H1 (cell line): ENCODE data around the gene DCUN1D4. TPM values are rescaled to one million over a fixed set of nuclear protein-coding genes. Genes with fewer than 3 reads are reported as not detected.

Source experiments
- CTCF ChIA-PET: fragments of 300-600 bp; sonication (Branson Sonifier 250); formaldehyde crosslinking; loops from one replicate; lab custom pipeline; 2021; ENCODE audit not compliant: partially characterized antibody; lab: Charles Lee
- POLR2A ChIA-PET: fragments of 300-600 bp; sonication (Branson Sonifier 250); formaldehyde crosslinking; loops from one replicate; lab custom pipeline; 2021; ENCODE audit warnings: inconsistent platforms; ENCODE audit not compliant: partially characterized antibody; lab: Charles Lee
- DNase-seq, 2 experiments: peaks; one replicate each; pipeline versions ENCODE4 v3.0.0 to v3.0.0-alpha.2; 2010 to 2022; ENCODE audit warnings: low spot score in 2 of 2, low read depth in 1 of 2, mixed read lengths in 1 of 2
- FAIRE-seq: peaks from 2 replicates; lab custom pipeline; 2011; peaks lifted over from hg19 to GRCh38; lab: Jason Lieb, UNC
- H2AFZ ChIP-seq: 2 replicates; pipeline ENCODE4 v1.8.1; 2012; ENCODE audit warnings: low read length, inconsistent platforms
- H2AK5ac ChIP-seq: 2 replicates; pipeline ENCODE4 v1.6.1; 2013; ENCODE audit warnings: low read depth, low read length
- H2BK120ac ChIP-seq: replicated peaks from 2 replicates; pipeline ENCODE3; 2013; ENCODE audit warnings: low read depth, low read length, inconsistent platforms
- H2BK12ac ChIP-seq: 2 replicates; pipeline ENCODE4 v1.6.1; 2013; ENCODE audit warnings: low read depth, low read length
- H2BK15ac ChIP-seq: 2 replicates; pipeline ENCODE4 v1.6.1; 2013; ENCODE audit warnings: low read length
- H2BK20ac ChIP-seq: 2 replicates; pipeline ENCODE4 v1.6.1; 2013; ENCODE audit warnings: low read length
- H2BK5ac ChIP-seq: 2 replicates; pipeline ENCODE4 v1.6.1; 2013; ENCODE audit warnings: low read depth, low read length
- H3K14ac ChIP-seq: 2 replicates; pipeline ENCODE4 v1.6.1; 2013; ENCODE audit warnings: inconsistent platforms; ENCODE audit not compliant: insufficient read length
- H3K18ac ChIP-seq: 2 replicates; pipeline ENCODE4 v1.6.1; 2013; ENCODE audit warnings: low read length; ENCODE audit errors: extremely low read depth
- H3K23ac ChIP-seq: 2 replicates; pipeline ENCODE4 v1.6.1; 2013; ENCODE audit warnings: inconsistent platforms; ENCODE audit not compliant: insufficient read length
- H3K23me2 ChIP-seq: 2 replicates; pipeline ENCODE4 v1.6.1; 2013; ENCODE audit warnings: low read depth, low read length
- H3K27ac ChIP-seq: 2 replicates; pipeline ENCODE4 v1.6.1; 2011; ENCODE audit warnings: low read depth, low read length, inconsistent platforms
- H3K27me3 ChIP-seq, 4 experiments: replicated peaks in 1 of 4; 1 replicate in 1 of 4; 2 replicates in 3 of 4; pipeline versions ENCODE4 v1.6.1 to v1.8.1; 2011 to 2013; ENCODE audit warnings: low read length in 3 of 4, mild to moderate bottlenecking in 3 of 4, inconsistent platforms in 2 of 4, mixed read lengths in 2 of 4, moderate library complexity in 1 of 4; ENCODE audit not compliant: control insufficient read depth in 3 of 4, insufficient read depth in 3 of 4; ENCODE audit errors: extremely low read depth in 1 of 4
- H3K36me3 ChIP-seq, 4 experiments: 2 replicates each; pipeline versions ENCODE4 v1.6.1 to v1.8.1; 2011 to 2013; ENCODE audit warnings: mild to moderate bottlenecking in 4 of 4, low read length in 3 of 4, moderate library complexity in 2 of 4, control low read depth in 1 of 4, inconsistent platforms in 1 of 4; ENCODE audit not compliant: insufficient read depth in 4 of 4, control insufficient read depth in 2 of 4
- H3K4ac ChIP-seq: replicated peaks from 2 replicates; pipeline ENCODE3; 2013; ENCODE audit warnings: low read length, low read depth, mixed read lengths, inconsistent platforms; ENCODE audit not compliant: insufficient read length
- H3K4me1 ChIP-seq, 4 experiments: replicated peaks in 1 of 4; 1 replicate in 1 of 4; 2 replicates in 3 of 4; pipeline versions ENCODE4 v1.6.1 to v1.8.1; 2011 to 2013; ENCODE audit warnings: low read length in 3 of 4, inconsistent platforms in 2 of 4, mixed read lengths in 1 of 4; ENCODE audit not compliant: insufficient read depth in 4 of 4, control insufficient read depth in 3 of 4
- H3K4me2 ChIP-seq, 2 experiments: 2 replicates each; pipeline versions ENCODE4 v1.6.1 to v1.8.1; 2011 to 2013; ENCODE audit warnings: low read depth in 2 of 2, low read length in 2 of 2, control low read depth in 1 of 2, inconsistent platforms in 1 of 2, mild to moderate bottlenecking in 1 of 2; ENCODE audit not compliant: insufficient read depth in 1 of 2
- H3K4me3 ChIP-seq, 4 experiments: fragments of 200-600, 300-600 bp in 1 of 4; sonication (generic), shearing (Covaris generic), sonication (Bioruptor Twin) in 1 of 4; 2 replicates each; pipeline versions ENCODE4 v1.5.1 to v1.8.1; 2011 to 2016; ENCODE audit warnings: low read length in 4 of 4, low read depth in 3 of 4, control low read depth in 2 of 4, inconsistent platforms in 2 of 4, mild to moderate bottlenecking in 2 of 4, mixed read lengths in 1 of 4, moderate library complexity in 1 of 4; ENCODE audit not compliant: insufficient read depth in 2 of 4; ENCODE audit errors: extremely low read depth in 1 of 4
- H3K56ac ChIP-seq: replicated peaks from 2 replicates; pipeline ENCODE3; 2013; ENCODE audit warnings: low read depth, mild to moderate bottlenecking, mixed read lengths, low read length, inconsistent platforms; ENCODE audit not compliant: insufficient read length
- H3K79me1 ChIP-seq: 2 replicates; pipeline ENCODE4 v1.6.1; 2013; ENCODE audit warnings: low read depth, low read length, control low read depth
- H3K79me2 ChIP-seq, 2 experiments: 2 replicates each; pipeline versions ENCODE4 v1.6.1 to v1.8.1; 2012 to 2013; ENCODE audit warnings: low read length in 2 of 2, mild to moderate bottlenecking in 2 of 2, inconsistent platforms in 1 of 2; ENCODE audit not compliant: insufficient read depth in 2 of 2, control insufficient read depth in 1 of 2
- H3K9ac ChIP-seq, 4 experiments: replicated peaks in 1 of 4; 1 replicate in 1 of 4; 2 replicates in 3 of 4; pipeline versions ENCODE4 v1.6.1 to v1.8.1; 2011 to 2013; ENCODE audit warnings: low read depth in 3 of 4, low read length in 3 of 4, control low read depth in 2 of 4, mild to moderate bottlenecking in 2 of 4, moderate library complexity in 2 of 4, inconsistent platforms in 1 of 4; ENCODE audit errors: extremely low read depth in 1 of 4
- H3K9me3 ChIP-seq, 2 experiments: 2 replicates each; pipeline versions ENCODE4 v1.6.1 to v1.8.1; 2012 to 2013; ENCODE audit warnings: mild to moderate bottlenecking in 2 of 2, moderate library complexity in 2 of 2, control low read depth in 1 of 2, inconsistent platforms in 1 of 2, low read depth in 1 of 2, low read length in 1 of 2, mixed read lengths in 1 of 2; ENCODE audit not compliant: insufficient read depth in 2 of 2
- H4K20me1 ChIP-seq, 2 experiments: replicated peaks in 1 of 2; 2 replicates each; pipeline versions ENCODE3 to v1.8.1; 2011 to 2013; ENCODE audit warnings: inconsistent platforms in 2 of 2, low read length in 2 of 2, mild to moderate bottlenecking in 1 of 2; ENCODE audit not compliant: insufficient read depth in 2 of 2, control insufficient read depth in 1 of 2
- H4K5ac ChIP-seq: 2 replicates; pipeline ENCODE4 v1.6.1; 2013; ENCODE audit warnings: low read length, low read depth, mixed read lengths, inconsistent platforms; ENCODE audit not compliant: insufficient read length
- H4K8ac ChIP-seq: 2 replicates; pipeline ENCODE4 v1.8.0; 2013; ENCODE audit warnings: mild to moderate bottlenecking, moderate library complexity, low read length, inconsistent platforms; ENCODE audit not compliant: insufficient read depth; ENCODE audit errors: extremely low read depth
- H4K91ac ChIP-seq: replicated peaks from 2 replicates; pipeline ENCODE3; 2013; ENCODE audit warnings: low read length, mixed read lengths, inconsistent platforms; ENCODE audit not compliant: insufficient read length
- CHD1 ChIP-seq: IDR thresholded peaks from 2 replicates; pipeline ENCODE4 v1.6.1; 2012; ENCODE audit warnings: low read depth, low read length, improper control_type of control experiment
- FOSL1 ChIP-seq: IDR thresholded peaks from 2 replicates; pipeline ENCODE4 v1.6.1; 2011; ENCODE audit warnings: mild to moderate bottlenecking, low read depth, low read length, moderate library complexity; ENCODE audit not compliant: insufficient read depth
- GABPA ChIP-seq: IDR thresholded peaks from 2 replicates; pipeline ENCODE4 v1.6.1; 2011; ENCODE audit warnings: mild to moderate bottlenecking, low read length, moderate library complexity, borderline replicate concordance; ENCODE audit not compliant: insufficient read depth
- HDAC2 ChIP-seq, 2 experiments: fragments of 300-600 bp in 1 of 2; sonication (generic) in 1 of 2; IDR thresholded peaks; 2 replicates each; pipeline ENCODE4 v1.6.1; 2011 to 2012; ENCODE audit warnings: low read depth in 2 of 2, low read length in 2 of 2, mild to moderate bottlenecking in 2 of 2, moderate library complexity in 2 of 2, borderline replicate concordance in 1 of 2, inconsistent platforms in 1 of 2
- JUND ChIP-seq: IDR thresholded peaks from 2 replicates; pipeline ENCODE4 v1.6.1; 2011; ENCODE audit warnings: mild to moderate bottlenecking, improper control_type of control experiment, low read length
- KDM4A ChIP-seq: IDR thresholded peaks from one replicate; pipeline ENCODE4 v1.7.1; 2012; ENCODE audit warnings: low read depth, mild to moderate bottlenecking, moderate library complexity, low read length, inconsistent platforms; ENCODE audit not compliant: severe bottlenecking
- KDM5A ChIP-seq: fragments of 200-600 bp; IDR thresholded peaks from 2 replicates; pipeline ENCODE4 v1.7.1; 2012; ENCODE audit warnings: mild to moderate bottlenecking, low read length, inconsistent platforms, mixed read lengths
- NANOG ChIP-seq: IDR thresholded peaks from 2 replicates; pipeline ENCODE4 v1.6.1; 2011; ENCODE audit warnings: low read length, low read depth, mild to moderate bottlenecking, inconsistent platforms; ENCODE audit not compliant: insufficient read depth, poor library complexity, severe bottlenecking
- POLR2A ChIP-seq, 2 experiments: IDR thresholded peaks; 1 replicate in 1 of 2; 2 replicates in 1 of 2; pipeline ENCODE4 v1.6.1; 2011; ENCODE audit warnings: low read depth in 2 of 2, low read length in 2 of 2, mild to moderate bottlenecking in 2 of 2; ENCODE audit errors: control extremely low read depth in 1 of 2
- RBBP5 ChIP-seq: IDR thresholded peaks from 2 replicates; pipeline ENCODE4 v1.7.1; 2012; ENCODE audit warnings: low read depth, mild to moderate bottlenecking, inconsistent platforms, low read length, moderate library complexity, borderline replicate concordance
- SP2 ChIP-seq: IDR thresholded peaks from 2 replicates; pipeline ENCODE4 v1.6.1; 2012; ENCODE audit warnings: mild to moderate bottlenecking, low read length, inconsistent platforms
- SP4 ChIP-seq: IDR thresholded peaks from 2 replicates; pipeline ENCODE4 v1.6.1; 2012; ENCODE audit warnings: low read length, inconsistent platforms
- SUZ12 ChIP-seq: fragments of 200-600 bp; sonication (generic); IDR thresholded peaks from 2 replicates; pipeline ENCODE4 v1.6.1; 2012; ENCODE audit warnings: mild to moderate bottlenecking, inconsistent platforms, low read length, moderate library complexity, mixed read lengths
- WGBS, 2 experiments: shearing (Covaris generic) in 1 of 2; methylation state at CpG; one replicate each; pipeline versions ENCODE4 v1.1.6 to v1.1.7; 2013 to 2015; ENCODE audit warnings: low lambda C conversion rate in 2 of 2, mixed read lengths in 2 of 2, inconsistent platforms in 1 of 2, low coverage in 1 of 2, missing lambda C conversion rate in 1 of 2; ENCODE audit not compliant: insufficient replicate concordance in 2 of 2, insufficient coverage in 1 of 2, insufficient read length in 1 of 2; ENCODE audit errors: extremely low coverage in 1 of 2, missing lambda C conversion rate in 1 of 2; 5-methylcytosine and 5-hydroxymethylcytosine counted together
- polyA plus RNA-seq, 7 experiments: library from polyadenylated mRNA; depleted of rRNA in 3 of 7; stranded (reverse) in 5 of 7; unstranded in 2 of 7; fragments of >200 nt in 5 of 7; fragments of 200-250 nt in 2 of 7; gene quantifications; 1 replicate in 5 of 7; 2 replicates in 1 of 7; 4 replicates in 1 of 7; pipeline versions ENCODE4 v1.2.1 to v1.2.3, GENCODE V29; 2011 to 2013; ENCODE audit warnings: missing spikeins in 2 of 7, mixed read lengths in 2 of 7
- total RNA-seq: library from RNA; stranded (reverse); fragmentation: NEBNext Ultra II Directional; extraction: Animal tissue kit (Norgen Biotek cat#: 25700); gene quantifications from 2 replicates; pipeline ENCODE4 v1.2.1, GENCODE V29; 2021

Gene DCUN1D4
- total and polyA plus RNA-seq, 2 of the 8 experiments (the other 6 are each of a cell fraction or from before 2014, with no cell fraction given) = 22.9 to 55.9 TPM

DNA sequence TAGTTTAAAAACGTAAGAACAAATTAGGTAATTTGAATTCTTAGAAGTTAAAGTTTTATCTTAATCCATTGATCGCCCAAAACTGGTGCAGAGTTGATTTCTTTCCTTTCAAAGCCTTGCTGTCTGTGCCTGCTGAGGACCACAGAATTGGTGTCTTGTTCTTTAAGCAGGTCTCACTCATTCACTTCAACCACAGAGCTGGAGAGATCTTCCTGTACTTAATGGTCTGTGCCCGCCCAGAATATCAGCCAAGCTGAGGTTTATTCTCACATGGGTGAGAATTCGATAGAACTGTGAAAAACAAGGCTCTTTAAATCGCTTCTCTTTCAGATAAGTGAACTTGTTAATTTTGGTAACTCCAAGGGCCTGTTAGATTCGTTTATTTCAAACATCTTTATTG is 31.6 kb downstream of the DCUN1D4 start:
- Histone ChIP-seq H3K23me2 (no peaks in the 10 kb centered on the region), H2BK12ac (no peak overlapping the region), H3K9ac (no peak overlapping the region), H3K9me3 (no peaks in the 10 kb centered on the region), H3K14ac (no peak overlapping the region), H2BK120ac (no peak overlapping the region), H3K27me3 (no peaks in the 10 kb centered on the region), H3K4me1 (no peaks in the 10 kb centered on the region), H3K4me3 (no peak overlapping the region), H4K91ac (no peak overlapping the region), H3K18ac (no peak overlapping the region), H3K4me2 (no peak overlapping the region), H4K5ac (no peak overlapping the region), H2AFZ (no peak overlapping the region), H3K56ac (no peak overlapping the region), H4K20me1 (peaks cover 0 to 2% of the 10 kb centered on the region in 2 experiments), H2BK20ac (no peak overlapping the region), H3K27ac (no peak overlapping the region), H3K79me2 (no peaks in the 10 kb centered on the region), H4K8ac (no peak overlapping the region), H3K4ac (no peak overlapping the region), H3K23ac (no peak overlapping the region), H2AK5ac (no peak overlapping the region), H3K79me1 (no peaks in the 10 kb centered on the region), H2BK5ac (no peak overlapping the region), H3K36me3 (peaks cover 4 to 43% (median 23%) of the 10 kb centered on the region in 4 experiments; a peak in 6 of 8 replicates), H2BK15ac (no peak overlapping the region)
- TF ChIP-seq KDM5A (no peak), POLR2A (IDR thresholded peaks at IDR 0.05; ENCODE audit: control extremely low read depth in 1 of 2, low read depth in 2 of 2, low read length in 2 of 2) (no peak), GABPA (no peak), KDM4A (no peak), HDAC2 (IDR thresholded peaks at IDR 0.05; ENCODE audit: borderline replicate concordance in 1 of 2, low read depth in 2 of 2, low read length in 2 of 2) (no peak), SP2 (no peak), RBBP5 (no peak), SUZ12 (no peak), JUND (no peak), CHD1 (no peak), FOSL1 (no peak), SP4 (no peak), NANOG (no peak)
- DNase-seq (no peak), FAIRE-seq (no peak)
- CTCF ChIA-PET = no interaction called here
- POLR2A ChIA-PET = no interaction called here
- 94 to 100% methylated on average over 1 to 6 of the region's 6 CpGs for WGBS, 2 experiments
